Upper lobe of left lung (tissue), 4 donors: Measurements from ENCODE around the gene UGGT2.

Experiments
- EP300 ChIP-seq, 4 donors: sonication (generic); formaldehyde crosslinking; IDR thresholded peaks; one replicate each; pipeline ENCODE4 v1.5.1; 2017; ENCODE audit warnings: antibody characterized with exemption in 4 of 4, control low read depth in 2 of 4
- TF ChIP-seq, protein P1 (sequence below), 6 experiments: fragments of 450-650 bp in 4 of 6; fragments of 200-600 bp in 2 of 6; sonication (generic) in 2 of 6; IDR thresholded peaks; one replicate each; pipeline ENCODE4 v1.5.1; 2016 to 2019; ENCODE audit warnings: antibody characterized with exemption in 6 of 6

DNA sequence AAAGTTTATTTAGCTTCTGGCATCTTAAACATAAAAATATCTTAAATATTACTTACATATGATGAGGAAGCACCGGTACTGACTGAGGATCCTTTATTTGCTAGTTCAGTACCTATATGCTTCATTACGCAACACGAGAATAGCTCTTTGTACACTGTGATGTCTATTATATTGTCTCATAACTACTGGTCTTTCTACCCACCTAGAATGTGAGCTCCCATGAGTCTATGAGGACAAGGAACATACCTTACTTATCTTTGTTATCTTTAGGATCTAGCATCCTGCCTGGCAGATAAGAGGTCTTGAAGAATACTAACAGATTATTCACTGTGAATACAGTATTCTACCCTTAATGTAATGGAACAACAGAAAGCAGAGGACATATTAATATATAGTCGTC lies 251.4 kb downstream of the UGGT2 start:
- no peak for TF ChIP-seq EP300 (IDR thresholded peaks at IDR 0.05)
- TF ChIP-seq, protein P1, sequence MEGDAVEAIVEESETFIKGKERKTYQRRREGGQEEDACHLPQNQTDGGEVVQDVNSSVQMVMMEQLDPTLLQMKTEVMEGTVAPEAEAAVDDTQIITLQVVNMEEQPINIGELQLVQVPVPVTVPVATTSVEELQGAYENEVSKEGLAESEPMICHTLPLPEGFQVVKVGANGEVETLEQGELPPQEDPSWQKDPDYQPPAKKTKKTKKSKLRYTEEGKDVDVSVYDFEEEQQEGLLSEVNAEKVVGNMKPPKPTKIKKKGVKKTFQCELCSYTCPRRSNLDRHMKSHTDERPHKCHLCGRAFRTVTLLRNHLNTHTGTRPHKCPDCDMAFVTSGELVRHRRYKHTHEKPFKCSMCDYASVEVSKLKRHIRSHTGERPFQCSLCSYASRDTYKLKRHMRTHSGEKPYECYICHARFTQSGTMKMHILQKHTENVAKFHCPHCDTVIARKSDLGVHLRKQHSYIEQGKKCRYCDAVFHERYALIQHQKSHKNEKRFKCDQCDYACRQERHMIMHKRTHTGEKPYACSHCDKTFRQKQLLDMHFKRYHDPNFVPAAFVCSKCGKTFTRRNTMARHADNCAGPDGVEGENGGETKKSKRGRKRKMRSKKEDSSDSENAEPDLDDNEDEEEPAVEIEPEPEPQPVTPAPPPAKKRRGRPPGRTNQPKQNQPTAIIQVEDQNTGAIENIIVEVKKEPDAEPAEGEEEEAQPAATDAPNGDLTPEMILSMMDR (IDR thresholded peaks at IDR 0.05) = no peak
